GM12878 (cell line): Measurements from ENCODE around the gene ATF4.

Experiments used
- EGR1 ChIP-seq, 2 experiments: IDR thresholded peaks; 1 replicate in 1 of 2; 2 replicates in 1 of 2; pipeline ENCODE4 v1.6.1; 2011 to 2012; ENCODE audit warnings: low read depth in 2 of 2, low read length in 2 of 2, borderline replicate concordance in 1 of 2, mild to moderate bottlenecking in 1 of 2, moderate library complexity in 1 of 2
- EP300 ChIP-seq, 2 experiments: fragments of 150-350 bp in 1 of 2; IDR thresholded peaks; 2 replicates each; pipeline ENCODE4 v1.6.1; 2011 to 2012; ENCODE audit warnings: low read depth in 2 of 2, low read length in 2 of 2, borderline replicate concordance in 1 of 2, improper control_type of control experiment in 1 of 2, inconsistent platforms in 1 of 2; ENCODE audit not compliant: control insufficient read depth in 1 of 2
- EZH2 ChIP-seq: IDR thresholded peaks from 2 replicates; pipeline ENCODE4 v1.6.1; 2012; ENCODE audit warnings: low read depth, mild to moderate bottlenecking, control low read depth, inconsistent platforms, low read length, borderline replicate concordance; ENCODE audit not compliant: control insufficient read depth
- HDAC2 ChIP-seq: fragments of 200-600 bp; sonication (generic); IDR thresholded peaks from 2 replicates; pipeline ENCODE4 v1.6.1; 2017
- KLF5 ChIP-seq: fragments of 450-650 bp; IDR thresholded peaks from 2 replicates; pipeline ENCODE4 v1.6.1; 2014; ENCODE audit warnings: mild to moderate bottlenecking; ENCODE audit not compliant: partially characterized antibody
- NR2F1 ChIP-seq: fragments of 450-650 bp; conservative IDR thresholded peaks from 2 replicates; pipeline ENCODE4 v1.6.1; 2017; ENCODE audit warnings: mild to moderate bottlenecking
- POLR2AphosphoS5 ChIP-seq: IDR thresholded peaks from 2 replicates; pipeline ENCODE4 v1.6.1; 2011; ENCODE audit warnings: mild to moderate bottlenecking, low read length, inconsistent platforms
- RFX5 ChIP-seq: IDR thresholded peaks from 2 replicates; pipeline ENCODE4 v1.6.1; 2011; ENCODE audit warnings: low read depth, low read length, improper control_type of control experiment
- ZNF207 ChIP-seq: fragments of 450-650 bp; IDR thresholded peaks from 2 replicates; pipeline ENCODE4 v1.6.1; 2014; ENCODE audit warnings: antibody characterized with exemption, mild to moderate bottlenecking, borderline replicate concordance
- ZNF384 ChIP-seq: IDR thresholded peaks from 2 replicates; pipeline ENCODE4 v1.6.1; 2012; ENCODE audit warnings: low read depth, mild to moderate bottlenecking, low read length, improper control_type of control experiment, borderline replicate concordance
- TF ChIP-seq, protein P1 (sequence below), 3 experiments: IDR thresholded peaks in 2 of 3; conservative IDR thresholded peaks in 1 of 3; 2 replicates each; pipeline ENCODE4 v1.5.1; 2011; ENCODE audit warnings: low read depth in 3 of 3, low read length in 3 of 3, mild to moderate bottlenecking in 3 of 3, control low read depth in 2 of 3, moderate library complexity in 2 of 3, inconsistent platforms in 1 of 3, mixed read lengths in 1 of 3; ENCODE audit not compliant: control insufficient read depth in 2 of 3, insufficient read depth in 1 of 3; ENCODE audit errors: extremely low read depth in 1 of 3
- TF ChIP-seq, protein P2 (sequence below): fragments of 150-350 bp; IDR thresholded peaks from 2 replicates; pipeline ENCODE4 v1.6.1; 2016; ENCODE audit warnings: low read depth, low read length

DNA sequence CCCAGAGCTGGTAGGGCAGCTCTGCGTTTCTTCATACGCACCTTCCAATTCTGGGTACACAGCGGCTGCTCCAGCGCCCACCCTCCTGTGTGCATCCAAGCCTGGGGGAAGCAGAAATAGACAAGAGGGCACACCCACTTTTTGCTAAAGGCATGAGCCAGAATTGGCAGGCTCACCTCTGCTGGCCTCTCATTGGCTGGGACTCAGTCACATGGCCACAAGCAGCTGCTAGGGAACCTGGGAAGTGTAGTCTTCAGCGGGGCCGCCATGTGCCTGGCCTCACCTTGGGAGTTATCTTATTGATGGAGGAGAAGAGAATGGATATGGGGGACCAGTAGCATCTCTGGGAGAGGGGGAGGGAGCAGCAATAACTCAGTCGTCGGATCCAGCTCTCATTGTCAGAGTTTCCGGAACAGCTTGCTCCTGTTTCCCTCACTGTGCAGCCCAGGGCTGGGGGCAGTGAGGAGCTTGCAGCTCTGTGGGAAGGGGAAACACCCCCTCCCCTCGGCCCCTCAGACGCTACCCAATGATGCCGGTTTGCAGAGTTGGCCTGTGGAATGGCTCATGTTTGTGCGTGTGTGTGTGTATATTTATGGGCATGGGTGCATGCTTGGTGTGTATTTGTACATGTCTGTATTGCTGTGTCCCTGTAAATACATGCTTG is 30.1 kb upstream of the ATF4 start:
- TF ChIP-seq KLF5 (no peak), ZNF384 (no peak), EZH2 (no peak), NR2F1 (no peak), EGR1 (IDR thresholded peaks at IDR 0.05; ENCODE audit: borderline replicate concordance in 1 of 2, low read depth in 2 of 2, low read length in 2 of 2) (no peak), HDAC2 (no peak), EP300 (IDR thresholded peaks at IDR 0.05; ENCODE audit: borderline replicate concordance in 1 of 2, control insufficient read depth in 1 of 2, low read depth in 2 of 2, low read length in 2 of 2) (no peak), ZNF207 (no peak), RFX5 (no peak), POLR2AphosphoS5 (no peak)
- TF ChIP-seq, protein P1, sequence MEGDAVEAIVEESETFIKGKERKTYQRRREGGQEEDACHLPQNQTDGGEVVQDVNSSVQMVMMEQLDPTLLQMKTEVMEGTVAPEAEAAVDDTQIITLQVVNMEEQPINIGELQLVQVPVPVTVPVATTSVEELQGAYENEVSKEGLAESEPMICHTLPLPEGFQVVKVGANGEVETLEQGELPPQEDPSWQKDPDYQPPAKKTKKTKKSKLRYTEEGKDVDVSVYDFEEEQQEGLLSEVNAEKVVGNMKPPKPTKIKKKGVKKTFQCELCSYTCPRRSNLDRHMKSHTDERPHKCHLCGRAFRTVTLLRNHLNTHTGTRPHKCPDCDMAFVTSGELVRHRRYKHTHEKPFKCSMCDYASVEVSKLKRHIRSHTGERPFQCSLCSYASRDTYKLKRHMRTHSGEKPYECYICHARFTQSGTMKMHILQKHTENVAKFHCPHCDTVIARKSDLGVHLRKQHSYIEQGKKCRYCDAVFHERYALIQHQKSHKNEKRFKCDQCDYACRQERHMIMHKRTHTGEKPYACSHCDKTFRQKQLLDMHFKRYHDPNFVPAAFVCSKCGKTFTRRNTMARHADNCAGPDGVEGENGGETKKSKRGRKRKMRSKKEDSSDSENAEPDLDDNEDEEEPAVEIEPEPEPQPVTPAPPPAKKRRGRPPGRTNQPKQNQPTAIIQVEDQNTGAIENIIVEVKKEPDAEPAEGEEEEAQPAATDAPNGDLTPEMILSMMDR (IDR thresholded peaks at IDR 0.05 in 2 of 3, conservative IDR thresholded peaks at IDR 0.05 in 1 of 3; ENCODE audit: control insufficient read depth in 2 of 3, extremely low read depth in 1 of 3, insufficient read depth in 1 of 3, low read depth in 3 of 3, low read length in 3 of 3): no peak
- TF ChIP-seq, protein P2, sequence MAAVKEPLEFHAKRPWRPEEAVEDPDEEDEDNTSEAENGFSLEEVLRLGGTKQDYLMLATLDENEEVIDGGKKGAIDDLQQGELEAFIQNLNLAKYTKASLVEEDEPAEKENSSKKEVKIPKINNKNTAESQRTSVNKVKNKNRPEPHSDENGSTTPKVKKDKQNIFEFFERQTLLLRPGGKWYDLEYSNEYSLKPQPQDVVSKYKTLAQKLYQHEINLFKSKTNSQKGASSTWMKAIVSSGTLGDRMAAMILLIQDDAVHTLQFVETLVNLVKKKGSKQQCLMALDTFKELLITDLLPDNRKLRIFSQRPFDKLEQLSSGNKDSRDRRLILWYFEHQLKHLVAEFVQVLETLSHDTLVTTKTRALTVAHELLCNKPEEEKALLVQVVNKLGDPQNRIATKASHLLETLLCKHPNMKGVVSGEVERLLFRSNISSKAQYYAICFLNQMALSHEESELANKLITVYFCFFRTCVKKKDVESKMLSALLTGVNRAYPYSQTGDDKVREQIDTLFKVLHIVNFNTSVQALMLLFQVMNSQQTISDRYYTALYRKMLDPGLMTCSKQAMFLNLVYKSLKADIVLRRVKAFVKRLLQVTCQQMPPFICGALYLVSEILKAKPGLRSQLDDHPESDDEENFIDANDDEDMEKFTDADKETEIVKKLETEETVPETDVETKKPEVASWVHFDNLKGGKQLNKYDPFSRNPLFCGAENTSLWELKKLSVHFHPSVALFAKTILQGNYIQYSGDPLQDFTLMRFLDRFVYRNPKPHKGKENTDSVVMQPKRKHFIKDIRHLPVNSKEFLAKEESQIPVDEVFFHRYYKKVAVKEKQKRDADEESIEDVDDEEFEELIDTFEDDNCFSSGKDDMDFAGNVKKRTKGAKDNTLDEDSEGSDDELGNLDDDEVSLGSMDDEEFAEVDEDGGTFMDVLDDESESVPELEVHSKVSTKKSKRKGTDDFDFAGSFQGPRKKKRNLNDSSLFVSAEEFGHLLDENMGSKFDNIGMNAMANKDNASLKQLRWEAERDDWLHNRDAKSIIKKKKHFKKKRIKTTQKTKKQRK: no peak
